OCI-M1 (cell line): ENCODE data around the gene SNX20.

ENCODE experiments used
- DNase-seq: peaks from one replicate; lab custom pipeline; 2025; lab: John Stamatoyannopoulos, UW

SNX20 gene

GRCh38 chr16:50659806-50660205, 21.3 kb downstream of the SNX20 start:
- peak; percentile 5 for DNase-seq

DNA sequence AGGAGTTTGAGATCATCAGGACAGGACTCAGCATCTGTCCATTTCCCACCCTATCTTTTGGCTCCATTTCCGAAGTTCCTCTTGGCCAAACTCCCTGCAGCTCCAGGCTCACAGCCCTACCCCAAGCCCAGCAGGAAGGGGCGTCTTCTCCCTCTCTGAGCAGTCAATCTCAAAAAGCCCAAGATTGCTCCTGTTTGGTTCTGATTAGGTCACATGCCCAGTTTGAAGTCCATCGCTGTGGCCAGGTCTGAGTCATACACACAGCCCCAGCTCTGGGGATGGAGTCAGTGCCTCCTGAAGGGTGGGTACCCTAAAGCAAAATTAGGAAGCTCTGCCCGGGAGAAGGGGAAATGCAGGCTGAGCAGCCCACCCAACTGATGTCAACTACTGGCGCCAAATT, 23.9 kb downstream of the SNX20 start:
- peak; percentile 76 for DNase-seq

GRCh38 chr16:50655558-50656055, 25.5 kb downstream of the SNX20 start:
- DNase-seq, result no peak

- DNase-seq, result no peak
Measured at GRCh38 chr16:50653633-50654519, 27.2 kb downstream of the SNX20 start.

GRCh38 chr16:50652836-50653425, 28.2 kb downstream of the SNX20 start:
- peak; percentile 1 for DNase-seq

GRCh38 chr16:50651835-50652438, 29.2 kb downstream of the SNX20 start:
- DNase-seq, result no peak

GRCh38 chr16:50646345-50646744, 34.8 kb downstream of the SNX20 start:
- no peak for DNase-seq

DNA sequence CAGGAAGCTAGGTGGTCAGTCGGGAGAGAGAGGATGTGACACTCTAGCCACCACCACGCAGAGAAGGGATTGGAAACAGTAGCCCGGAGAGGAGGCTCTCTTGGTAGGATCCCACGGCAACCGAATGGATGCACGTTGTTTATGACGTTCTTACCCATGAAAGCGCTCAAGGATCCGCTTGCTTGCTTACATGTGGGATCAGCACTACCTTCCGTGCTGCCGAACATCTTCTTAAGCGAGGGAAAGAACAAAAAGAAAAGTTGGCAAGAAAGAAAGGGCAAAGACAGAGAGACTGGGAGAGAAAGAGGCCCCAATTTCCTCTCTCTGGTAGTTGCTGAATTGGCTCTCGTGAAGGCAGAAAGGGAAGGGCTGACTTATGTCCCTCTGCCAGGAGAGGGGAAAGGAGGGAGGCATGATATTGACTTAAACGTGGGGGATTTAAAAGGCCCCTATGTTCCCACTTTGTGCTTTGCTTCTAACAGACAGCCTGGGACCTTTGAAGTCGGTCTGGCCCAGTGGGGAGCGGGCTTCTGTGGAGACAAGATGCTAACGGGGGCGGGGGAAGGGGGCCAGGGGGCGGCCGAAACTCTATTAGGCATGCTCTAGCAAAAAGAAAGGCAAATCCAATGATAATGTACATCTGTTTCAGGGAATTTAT, 35.4 kb downstream of the SNX20 start:
- DNase-seq, result no peak

- DNase-seq, result peak; percentile 19
Measured at GRCh38 chr16:50644729-50645128, 36.4 kb downstream of the SNX20 start.

DNA sequence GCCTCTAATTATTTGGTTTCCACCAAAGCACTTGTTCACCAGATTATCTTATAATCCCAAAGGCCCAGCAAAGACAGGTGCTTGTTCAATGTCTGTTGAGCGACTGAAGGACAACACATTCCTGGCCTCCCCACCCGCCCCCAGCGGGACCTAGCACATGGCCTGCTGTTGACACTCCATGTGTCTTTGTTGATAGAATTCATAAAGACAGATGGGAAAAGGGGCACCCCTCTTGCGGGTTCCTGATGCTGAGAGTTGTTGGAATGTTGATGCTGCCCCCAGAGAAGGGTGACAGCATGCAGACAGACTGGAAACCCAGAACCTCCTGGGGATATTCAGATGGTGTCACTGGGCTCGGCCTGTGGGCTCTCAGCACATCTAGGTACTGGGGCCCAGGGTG, 36.9 kb downstream of the SNX20 start:
- no peak for DNase-seq

DNA sequence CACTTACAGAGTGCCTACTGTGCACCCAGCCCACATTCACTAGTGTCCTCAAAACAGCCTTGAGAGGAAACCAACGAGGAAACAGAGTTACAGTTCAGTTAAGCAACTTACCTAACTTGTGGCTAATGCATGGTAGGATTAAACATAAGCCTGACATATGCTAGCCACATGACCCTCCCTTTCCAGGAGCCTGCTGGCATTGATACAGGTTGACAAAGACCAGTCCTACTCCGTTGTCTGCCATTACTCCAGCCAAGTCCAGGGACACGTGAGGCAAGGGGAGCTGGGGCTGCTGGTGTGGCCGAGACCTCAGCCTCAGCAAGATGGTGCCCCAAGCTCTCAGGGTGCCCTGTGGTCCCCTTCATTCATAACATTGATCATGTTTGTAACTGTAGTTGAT, 37.9 kb downstream of the SNX20 start:
- no peak for DNase-seq

DNA sequence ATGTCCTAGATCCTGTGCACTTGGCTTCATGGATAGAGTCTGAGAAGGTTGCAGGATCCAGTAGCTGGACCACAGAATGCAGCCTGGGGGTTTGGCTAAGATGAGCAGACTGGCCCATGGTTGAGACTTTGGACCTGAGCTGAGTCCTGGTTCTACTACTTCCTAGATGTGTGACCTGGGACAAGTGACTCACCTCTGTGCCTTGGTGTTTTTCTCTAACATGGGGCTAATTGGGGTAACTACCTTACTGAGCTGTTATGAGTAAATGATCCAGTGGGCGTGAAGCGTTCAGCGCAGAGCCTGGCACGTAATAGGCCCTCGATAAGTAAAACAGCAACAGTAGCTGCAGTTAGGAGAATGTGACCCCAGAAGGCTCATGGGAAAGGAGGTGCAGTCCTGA, 38.8 kb downstream of the SNX20 start:
- DNase-seq, result no peak

DNA sequence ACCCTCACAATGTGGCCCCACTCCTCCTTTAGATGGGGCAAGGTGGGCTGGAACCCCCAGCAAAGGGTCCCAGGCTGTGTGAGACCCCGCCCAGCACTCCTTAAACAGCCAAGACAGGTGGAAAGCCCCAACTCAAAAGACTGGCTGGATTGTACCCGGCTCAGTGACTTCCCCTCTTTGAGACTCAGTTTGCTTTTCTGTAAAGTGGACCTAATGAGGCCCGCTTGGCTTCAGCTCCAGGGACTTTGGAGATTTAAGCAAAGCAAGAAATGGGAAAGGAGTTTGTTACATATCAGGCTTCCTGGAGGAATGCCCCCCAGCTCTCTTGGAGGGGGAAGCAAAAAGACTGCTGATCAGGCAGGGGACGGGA, 39.3 kb downstream of the SNX20 start:
- no peak for DNase-seq

DNA sequence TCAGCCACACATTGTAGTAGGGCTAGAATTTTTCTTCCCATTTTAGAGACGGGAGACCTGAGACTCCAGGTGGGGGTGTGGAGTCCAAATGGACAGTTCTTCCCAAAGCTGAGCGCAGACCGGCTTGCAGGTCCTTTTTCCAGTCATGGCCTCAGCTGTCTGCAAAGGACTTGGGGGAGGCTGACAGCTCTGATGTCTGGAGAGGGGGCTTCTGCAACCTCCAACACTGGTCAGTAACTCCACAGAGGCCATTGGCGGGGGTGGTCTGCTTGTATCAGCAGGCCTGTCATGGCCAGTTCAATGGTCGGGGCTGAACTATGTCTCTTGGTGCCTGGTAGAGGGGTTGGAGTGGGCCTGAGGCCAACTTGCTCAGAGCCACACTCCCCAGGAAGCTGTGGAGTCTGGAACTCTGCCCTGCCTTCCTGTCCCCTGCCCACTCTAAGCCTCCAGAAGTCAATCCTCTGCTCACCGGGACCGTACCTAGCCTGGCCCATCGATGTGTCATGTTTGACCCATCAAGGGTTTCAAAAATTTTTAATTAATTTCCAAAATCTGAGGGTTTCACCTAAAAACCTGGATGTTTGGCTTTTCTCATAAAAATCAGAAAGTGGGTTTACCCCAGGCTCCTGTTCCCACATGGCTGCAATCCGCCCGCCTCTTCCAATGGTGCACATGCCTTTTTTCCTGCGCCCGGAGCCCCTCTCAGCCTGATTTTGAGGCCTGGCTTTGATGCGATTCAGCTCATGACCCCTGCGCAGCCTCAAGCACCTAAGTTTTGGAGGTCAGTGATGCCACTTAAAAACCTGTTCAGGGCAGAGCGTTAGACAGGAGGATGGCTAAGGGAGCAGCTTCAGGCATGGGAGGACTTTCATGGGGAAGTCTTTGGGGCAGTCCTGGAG, 39.9 kb downstream of the SNX20 start:
- DNase-seq, result no peak

DNA sequence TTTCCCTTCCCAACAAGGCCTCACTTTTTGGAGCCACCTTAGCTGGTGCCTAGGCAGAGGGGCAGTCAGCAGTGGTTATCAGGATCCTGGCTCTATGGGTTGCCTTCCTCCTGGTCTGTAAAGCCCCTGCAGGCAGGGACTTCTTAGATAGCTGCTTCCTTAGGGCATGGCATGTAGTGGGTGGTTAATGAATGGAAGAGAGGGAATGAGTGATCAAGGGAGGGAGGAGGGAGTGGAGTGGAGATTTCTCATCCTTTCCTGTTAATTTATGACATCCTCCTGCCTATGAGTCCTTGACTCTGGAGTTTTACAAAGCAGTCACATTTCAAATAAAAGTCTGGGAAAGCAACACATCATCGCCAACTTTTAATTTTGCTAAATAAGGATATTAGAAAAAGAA, 40.7 kb downstream of the SNX20 start:
- no peak for DNase-seq

- no peak for DNase-seq
Measured at GRCh38 chr16:50638816-50639670, 42.1 kb downstream of the SNX20 start.

DNA sequence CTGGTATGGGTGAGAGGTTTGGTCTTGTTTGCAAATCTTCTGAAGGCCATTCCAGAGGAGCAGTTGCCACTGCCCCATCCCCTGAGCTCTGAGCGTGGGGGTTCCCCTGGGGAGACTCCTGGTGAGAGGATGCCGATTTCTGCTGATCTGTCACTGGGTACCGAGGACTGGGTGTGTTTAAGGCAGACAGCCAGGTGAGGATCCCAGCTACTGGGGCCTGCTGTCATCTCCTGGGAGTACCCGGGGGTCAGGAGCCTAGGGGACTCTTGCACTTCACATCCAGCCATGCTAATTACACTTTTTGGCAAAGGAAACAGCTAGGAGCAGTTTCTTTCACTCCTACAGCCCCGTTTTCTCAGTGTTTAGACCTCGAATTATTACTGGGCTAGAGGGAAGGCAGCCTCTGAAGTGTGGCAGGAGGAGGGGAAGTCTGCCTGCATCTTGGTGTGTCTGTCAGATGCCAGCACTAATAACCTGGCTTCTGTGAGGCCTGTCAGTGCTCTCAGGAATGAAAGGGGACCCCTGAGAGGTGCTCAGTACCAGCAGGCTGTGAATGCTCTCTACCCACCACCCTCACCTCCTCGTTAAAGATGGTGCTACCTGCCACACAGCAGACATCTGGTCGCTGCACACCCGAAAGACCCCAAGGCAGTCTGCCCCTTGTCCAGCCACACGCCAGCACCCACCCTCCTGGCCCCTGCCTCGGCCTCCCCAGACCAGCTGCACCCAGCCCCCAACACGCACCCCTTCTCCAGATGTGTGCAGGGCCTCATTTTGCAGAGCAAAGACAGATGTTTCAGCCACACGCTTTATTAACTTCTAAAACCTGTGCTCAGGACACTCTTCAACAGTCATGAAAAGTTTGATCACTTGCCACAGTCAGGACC, 43.2 kb downstream of the SNX20 start:
- no peak for DNase-seq

GRCh38 chr16:50636753-50637374, 44.2 kb downstream of the SNX20 start:
- DNase-seq, result no peak
